A673 (cell line): ENCODE data around the gene DNAJC28.

Source experiments
- EZH2 ChIP-seq: fragments of 200-600 bp; sonication (generic); IDR thresholded peaks from 2 replicates; pipeline ENCODE4 v1.6.1; 2017; ENCODE audit warnings: borderline replicate concordance, low read depth, mild to moderate bottlenecking, mixed read lengths, antibody characterized with exemption, low read length; ENCODE audit not compliant: poor library complexity, severe bottlenecking
- TF ChIP-seq, protein P1 (sequence below): fragments of 300-800, 200-600 bp; sonication (generic); conservative IDR thresholded peaks from 2 replicates; pipeline ENCODE4 v1.5.1; 2017; ENCODE audit warnings: low read depth, mild to moderate bottlenecking, antibody characterized with exemption, low read length, moderate library complexity, mixed read lengths

DNA sequence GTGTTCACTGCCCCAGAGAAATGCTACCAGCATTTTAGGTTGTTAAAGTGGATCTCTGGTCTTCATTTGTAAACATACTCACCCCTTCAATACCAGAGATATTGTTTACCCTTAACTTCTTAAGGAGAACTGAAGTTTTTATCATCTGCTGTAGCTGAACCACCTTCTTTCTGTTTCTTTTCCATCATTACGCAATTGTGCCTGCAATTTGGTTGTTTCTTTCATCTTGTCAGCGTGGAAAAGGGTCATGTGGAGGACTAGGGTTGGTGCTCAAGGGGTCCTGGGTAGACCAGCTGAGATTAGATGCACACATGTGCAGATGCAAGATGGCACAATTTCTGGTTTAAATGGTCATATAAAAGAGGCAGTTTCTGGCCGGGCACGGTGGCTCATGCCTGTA, 27.4 kb upstream of the DNAJC28 start:
- TF ChIP-seq, protein P1, sequence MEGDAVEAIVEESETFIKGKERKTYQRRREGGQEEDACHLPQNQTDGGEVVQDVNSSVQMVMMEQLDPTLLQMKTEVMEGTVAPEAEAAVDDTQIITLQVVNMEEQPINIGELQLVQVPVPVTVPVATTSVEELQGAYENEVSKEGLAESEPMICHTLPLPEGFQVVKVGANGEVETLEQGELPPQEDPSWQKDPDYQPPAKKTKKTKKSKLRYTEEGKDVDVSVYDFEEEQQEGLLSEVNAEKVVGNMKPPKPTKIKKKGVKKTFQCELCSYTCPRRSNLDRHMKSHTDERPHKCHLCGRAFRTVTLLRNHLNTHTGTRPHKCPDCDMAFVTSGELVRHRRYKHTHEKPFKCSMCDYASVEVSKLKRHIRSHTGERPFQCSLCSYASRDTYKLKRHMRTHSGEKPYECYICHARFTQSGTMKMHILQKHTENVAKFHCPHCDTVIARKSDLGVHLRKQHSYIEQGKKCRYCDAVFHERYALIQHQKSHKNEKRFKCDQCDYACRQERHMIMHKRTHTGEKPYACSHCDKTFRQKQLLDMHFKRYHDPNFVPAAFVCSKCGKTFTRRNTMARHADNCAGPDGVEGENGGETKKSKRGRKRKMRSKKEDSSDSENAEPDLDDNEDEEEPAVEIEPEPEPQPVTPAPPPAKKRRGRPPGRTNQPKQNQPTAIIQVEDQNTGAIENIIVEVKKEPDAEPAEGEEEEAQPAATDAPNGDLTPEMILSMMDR = no peak
- no peak for TF ChIP-seq EZH2
